MCF 10A (cell line): ENCODE data around the gene C12orf42. TPM values are rescaled to one million over a fixed set of nuclear protein-coding genes. Genes with fewer than 3 reads are reported as not detected.

Experiments used
- BruUV-seq: library from RNA; stranded (reverse); fragments of 400-500 nt; replicated peaks from 2 replicates; lab custom pipeline; 2021; lab: Mats Ljungman, UMichigan
- CTCF ChIA-PET: fragments of 300-600 bp; sonication (Branson Sonifier 250); formaldehyde crosslinking; extraction: SDS; loops from one replicate; lab custom pipeline; 2021; ENCODE audit warnings: antibody characterized with exemption, inconsistent platforms; lab: Yijun Ruan, JAX
- POLR2A ChIA-PET: fragments of 300-600, 350-650 bp; sonication (Branson Sonifier 250); formaldehyde crosslinking; extraction: SDS; loops from one replicate; lab custom pipeline; 2020; ENCODE audit warnings: antibody characterized with exemption, inconsistent platforms; lab: Yijun Ruan, JAX
- DNase-seq: peaks from one replicate; pipeline ENCODE4 v3.0.0-alpha.2; 2018; ENCODE audit not compliant: unreplicated experiment
- H3K27ac Mint-ChIP-seq: one replicate; pipeline ENCODE4 v1.8.0; 2022; ENCODE audit warnings: mild to moderate bottlenecking, low read depth, mixed read lengths; ENCODE audit not compliant: unreplicated experiment
- H3K27me3 Mint-ChIP-seq: one replicate; pipeline ENCODE4 v1.8.0; 2022; ENCODE audit warnings: mixed read lengths; ENCODE audit not compliant: insufficient read depth, unreplicated experiment
- H3K36me3 Mint-ChIP-seq: one replicate; pipeline ENCODE4 v1.8.0; 2022; ENCODE audit warnings: mild to moderate bottlenecking, moderate library complexity, mixed read lengths; ENCODE audit not compliant: insufficient read depth, unreplicated experiment
- H3K4me1 Mint-ChIP-seq: one replicate; pipeline ENCODE4 v1.8.0; 2022; ENCODE audit warnings: mixed read lengths; ENCODE audit not compliant: insufficient read depth, unreplicated experiment
- H3K4me3 Mint-ChIP-seq: one replicate; pipeline ENCODE4 v1.8.0; 2022; ENCODE audit warnings: mild to moderate bottlenecking, moderate library complexity, mixed read lengths; ENCODE audit not compliant: unreplicated experiment
- H3K9me3 Mint-ChIP-seq: one replicate; pipeline ENCODE4 v1.8.0; 2022; ENCODE audit warnings: mixed read lengths; ENCODE audit not compliant: unreplicated experiment
- intact Hi-C: fragments of 100-400 bp; cut with micrococcal nuclease; formaldehyde crosslinking; loops from 2 replicates; pipeline ENCODE4 v1.14.1; 2022
- total RNA-seq: library from RNA; stranded (reverse); gene quantifications from 2 replicates; pipeline ENCODE4 v1.2.3, GENCODE V29; 2022
- TF ChIP-seq, protein P1 (sequence below): fragments of 200-600 bp; IDR thresholded peaks from one replicate; pipeline ENCODE4 v1.8.0; 2022; ENCODE audit warnings: antibody characterized with exemption, mild to moderate bottlenecking; ENCODE audit not compliant: unreplicated experiment

Gene C12orf42
- total RNA-seq, 1 experiment from 2014 or later: not detected

DNA sequence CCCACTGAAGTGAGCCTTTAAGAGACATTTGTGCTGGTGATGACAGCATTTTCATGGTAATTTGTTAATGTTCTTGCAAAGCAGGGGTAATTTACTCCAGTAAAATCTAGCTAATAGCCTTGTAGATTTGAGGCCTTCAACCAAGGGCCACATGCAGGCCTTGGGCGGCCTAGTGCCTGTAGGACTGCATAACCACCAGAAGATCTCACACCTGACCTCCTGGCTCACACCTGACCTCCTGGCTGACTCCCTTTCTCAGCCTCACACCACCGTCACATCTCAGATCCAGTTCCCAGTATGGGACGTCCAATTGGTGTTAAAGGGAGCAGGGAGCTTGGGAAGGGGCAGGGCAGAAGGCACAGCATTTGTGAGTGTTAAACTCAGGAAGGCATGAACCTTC lies 26.9 kb downstream of the C12orf42 start:
- Mint-ChIP-seq H3K9me3 (peaks cover 8% of the 10 kb centered on the region), H3K27ac (no peak overlapping the region), H3K4me3 (no peak overlapping the region), H3K4me1 (no peaks in the 10 kb centered on the region), H3K36me3 (no peaks in the 10 kb centered on the region), H3K27me3 (no peaks in the 10 kb centered on the region)
- TF ChIP-seq, protein P1, sequence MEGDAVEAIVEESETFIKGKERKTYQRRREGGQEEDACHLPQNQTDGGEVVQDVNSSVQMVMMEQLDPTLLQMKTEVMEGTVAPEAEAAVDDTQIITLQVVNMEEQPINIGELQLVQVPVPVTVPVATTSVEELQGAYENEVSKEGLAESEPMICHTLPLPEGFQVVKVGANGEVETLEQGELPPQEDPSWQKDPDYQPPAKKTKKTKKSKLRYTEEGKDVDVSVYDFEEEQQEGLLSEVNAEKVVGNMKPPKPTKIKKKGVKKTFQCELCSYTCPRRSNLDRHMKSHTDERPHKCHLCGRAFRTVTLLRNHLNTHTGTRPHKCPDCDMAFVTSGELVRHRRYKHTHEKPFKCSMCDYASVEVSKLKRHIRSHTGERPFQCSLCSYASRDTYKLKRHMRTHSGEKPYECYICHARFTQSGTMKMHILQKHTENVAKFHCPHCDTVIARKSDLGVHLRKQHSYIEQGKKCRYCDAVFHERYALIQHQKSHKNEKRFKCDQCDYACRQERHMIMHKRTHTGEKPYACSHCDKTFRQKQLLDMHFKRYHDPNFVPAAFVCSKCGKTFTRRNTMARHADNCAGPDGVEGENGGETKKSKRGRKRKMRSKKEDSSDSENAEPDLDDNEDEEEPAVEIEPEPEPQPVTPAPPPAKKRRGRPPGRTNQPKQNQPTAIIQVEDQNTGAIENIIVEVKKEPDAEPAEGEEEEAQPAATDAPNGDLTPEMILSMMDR: no peak
- ChIA-PET CTCF (interaction anchor here (0.6 kb wide), 1 partner anchor 22 kb away, joined by 3 read pairs; no protein-coding TSS in a partner anchor), POLR2A (no interaction called here)
- BruUV-seq: no TSS peak
- intact Hi-C loops: no loop called here
- DNase-seq: no peak

DNA sequence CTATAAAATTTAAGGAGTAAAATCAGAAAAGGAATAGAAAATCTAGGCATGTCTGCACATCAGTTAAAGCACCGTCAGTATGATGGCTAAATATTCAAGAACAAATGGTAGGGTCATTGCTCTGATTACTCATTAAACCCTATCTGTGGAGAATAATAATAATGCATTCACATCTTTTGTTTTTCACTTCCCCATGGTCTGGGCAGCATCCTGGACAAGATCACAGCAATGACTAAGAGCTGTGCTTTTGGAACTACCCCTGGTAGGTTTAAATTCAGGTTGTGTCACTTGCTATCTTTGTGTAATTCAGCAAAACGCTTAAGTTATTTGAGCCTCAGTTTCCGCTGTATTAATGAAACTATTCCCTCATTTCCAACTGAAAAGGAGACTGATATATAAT lies 33.1 kb downstream of the C12orf42 start:
- POLR2A ChIA-PET: no interaction called here
- H3K27me3 Mint-ChIP-seq: no peaks in the 10 kb centered on the region
- CTCF ChIA-PET: interaction anchor here (0.7 kb wide), 1 partner anchor 251 kb away, joined by 3 read pairs; no protein-coding TSS in a partner anchor
- no peak overlapping the region for H3K27ac Mint-ChIP-seq
- no peak overlapping the region for H3K4me3 Mint-ChIP-seq
- no peak for DNase-seq
- TF ChIP-seq, protein P1: no peak
- intact Hi-C loops: no loop called here
- peaks cover 8% of the 10 kb centered on the region for H3K9me3 Mint-ChIP-seq
- H3K4me1 Mint-ChIP-seq: no peaks in the 10 kb centered on the region
- BruUV-seq: no TSS peak
- no peaks in the 10 kb centered on the region for H3K36me3 Mint-ChIP-seq

DNA sequence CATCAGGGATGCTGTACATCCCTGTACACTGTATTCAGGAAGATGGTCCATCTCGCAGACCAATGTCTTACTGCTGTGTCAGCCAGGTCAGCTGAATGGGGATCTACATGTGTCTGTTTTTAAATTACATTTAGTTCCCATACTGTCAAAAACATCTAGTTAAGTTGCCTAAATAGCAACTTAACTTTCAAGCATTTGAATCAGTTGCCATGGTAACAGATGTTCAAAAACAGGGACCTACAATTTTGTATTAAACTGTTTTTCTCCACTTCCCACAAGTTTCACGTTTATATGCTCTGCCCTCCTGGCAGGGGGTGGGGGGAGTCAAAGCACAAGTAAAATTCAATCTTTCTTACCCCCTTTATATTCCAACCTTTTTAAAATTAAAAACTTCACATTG lies 38.3 kb downstream of the C12orf42 start:
- H3K4me1 Mint-ChIP-seq: no peaks in the 10 kb centered on the region
- no peak for DNase-seq

DNA sequence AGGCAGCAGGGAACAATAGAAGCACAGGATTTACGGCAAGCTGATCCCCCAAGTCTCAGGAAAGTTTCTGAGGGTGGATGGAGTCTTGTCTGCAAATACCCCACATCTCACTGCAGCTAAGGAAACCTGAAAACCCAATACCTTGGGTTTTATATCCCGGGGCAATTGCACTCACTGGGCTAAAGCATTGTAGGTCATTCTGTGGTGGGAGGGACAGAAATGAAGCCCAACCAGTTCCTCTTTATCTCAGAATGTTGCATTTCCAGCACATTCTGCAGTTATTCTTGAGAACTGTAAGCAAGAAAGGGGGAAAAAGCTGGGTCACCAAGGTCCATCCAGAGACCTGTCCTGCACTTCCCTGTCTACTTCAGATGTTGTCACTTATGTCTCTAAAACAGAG lies 39.8 kb downstream of the C12orf42 start:
- Mint-ChIP-seq H3K9me3 (no peaks in the 10 kb centered on the region), H3K27ac (no peak overlapping the region), H3K36me3 (no peaks in the 10 kb centered on the region), H3K4me3 (no peak overlapping the region), H3K27me3 (no peaks in the 10 kb centered on the region), H3K4me1 (no peaks in the 10 kb centered on the region)
- BruUV-seq: no TSS peak
- intact Hi-C loops: no loop called here
- DNase-seq: no peak
- POLR2A ChIA-PET: no interaction called here
- CTCF ChIA-PET: no interaction called here
- TF ChIP-seq, protein P1: no peak

More for the DNA sequence above, 38.3 kb downstream of the C12orf42 start:
- H3K9me3 Mint-ChIP-seq: no peaks in the 10 kb centered on the region
- POLR2A ChIA-PET: no interaction called here
- H3K4me3 Mint-ChIP-seq: no peak overlapping the region
- TF ChIP-seq, protein P1: no peak
- CTCF ChIA-PET: interaction anchor here (0.6 kb wide), 2 partner anchors 9 to 97 kb away, joined by 3 read pairs; no protein-coding TSS in a partner anchor
- no TSS peak for BruUV-seq
- no peaks in the 10 kb centered on the region for H3K36me3 Mint-ChIP-seq
- no peak overlapping the region for H3K27ac Mint-ChIP-seq
- H3K27me3 Mint-ChIP-seq: no peaks in the 10 kb centered on the region
- intact Hi-C loops: no loop called here
